Lower lobe of right lung (tissue), 2 donors: ENCODE data around the gene PLEKHN1. TPM values are rescaled to one million over a fixed set of nuclear protein-coding genes. Genes with fewer than 3 reads are reported as not detected.

Experiments used
- ATAC-seq, 2 donors: fragments of 200-7000 bp; cut with Tn5 transposase; one replicate each; pipeline ENCODE4 v1.9.1; 2020 to 2022; ENCODE audit warnings: mild to moderate bottlenecking in 2 of 2, moderate library complexity in 2 of 2
- DNase-seq: peaks from one replicate; pipeline ENCODE4 v3.0.0-alpha.2; 2020
- H3K27ac ChIP-seq: fragments of 200-600 bp; one replicate; pipeline ENCODE4 v1.8.0; 2022
- H3K27me3 ChIP-seq: fragments of 200-600 bp; one replicate; pipeline ENCODE4 v1.8.0; 2022; ENCODE audit warnings: low read depth
- H3K36me3 ChIP-seq: fragments of 200-600 bp; one replicate; pipeline ENCODE4 v1.8.0; 2022; ENCODE audit warnings: mild to moderate bottlenecking
- H3K4me1 ChIP-seq: fragments of 200-600 bp; one replicate; pipeline ENCODE4 v1.8.0; 2022
- H3K4me3 ChIP-seq: fragments of 200-600 bp; one replicate; pipeline ENCODE4 v1.8.0; 2022; ENCODE audit warnings: mild to moderate bottlenecking
- H3K9me3 ChIP-seq: fragments of 200-600 bp; one replicate; pipeline ENCODE4 v1.8.0; 2022
- CTCF ChIP-seq: fragments of 200-600 bp; IDR thresholded peaks from one replicate; pipeline ENCODE4 v1.8.0; 2022; ENCODE audit warnings: antibody characterized with exemption, mild to moderate bottlenecking
- intact Hi-C: fragments of 100-400 bp; cut with DNase I; formaldehyde crosslinking; loops from one replicate; pipeline ENCODE4 v1.11.0; 2022
- total RNA-seq: library from RNA; stranded (reverse); fragmentation: NEBNext Ultra II Directional; extraction: Animal tissue kit (Norgen Biotek cat#: 25700); gene quantifications from one replicate; pipeline ENCODE4 v1.2.1, GENCODE V29; 2021
- donor health status: DM: no; HTN: yes; CAD: no; lungs with severe emphysema.

Gene PLEKHN1
- total RNA-seq, 1 donor from 2014 or later, result 1.2 TPM

DNA sequence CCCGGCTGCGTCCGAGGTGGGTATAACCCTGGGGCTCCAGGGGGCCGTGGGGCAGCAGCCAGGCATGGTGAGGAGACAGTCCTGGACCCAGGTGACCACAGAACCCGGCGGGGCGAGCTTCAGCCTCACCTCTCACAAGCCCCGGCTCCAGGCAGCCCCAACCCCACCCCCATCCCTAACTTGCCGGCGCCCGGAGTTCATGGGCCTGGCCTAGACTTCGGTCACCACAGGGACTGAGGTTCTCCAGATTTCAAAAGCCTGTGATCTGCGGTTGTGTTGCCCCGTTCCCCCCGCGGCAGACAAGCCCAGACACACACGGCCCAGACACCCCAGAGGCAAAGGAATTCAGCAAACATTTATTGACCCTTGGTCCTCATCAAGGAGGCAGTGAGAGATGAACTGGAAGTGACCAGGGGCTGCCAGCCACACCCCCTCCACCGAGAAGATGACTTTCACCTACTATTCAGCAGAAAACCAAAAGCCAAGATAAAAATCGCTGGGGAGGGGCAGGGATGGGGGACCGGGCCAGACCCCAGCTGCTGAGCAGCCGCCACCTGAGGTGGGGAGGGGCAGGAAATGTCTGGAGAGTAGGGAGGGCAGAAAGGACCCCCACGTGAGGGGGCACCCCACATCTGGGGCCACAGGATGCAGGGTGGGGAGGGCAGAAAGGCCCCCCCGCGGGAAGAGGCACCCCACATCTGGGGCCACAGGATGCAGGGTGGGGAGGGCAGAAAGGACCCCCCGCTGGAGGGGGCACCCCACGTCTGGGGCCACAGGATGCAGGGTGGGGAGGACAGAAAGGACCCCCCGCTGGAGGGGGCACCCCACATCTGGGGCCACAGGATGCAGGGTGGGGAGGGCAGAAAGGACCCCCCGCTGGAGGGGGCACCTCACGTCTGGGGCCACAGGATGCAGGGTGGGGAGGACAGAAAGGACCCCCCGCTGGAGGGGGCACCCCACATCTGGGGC lies 29.7 kb downstream of the PLEKHN1 start:
- no peak overlapping the region for H3K4me3 ChIP-seq
- ATAC-seq, result no peak
- H3K27me3 ChIP-seq, result peaks cover 44% of the 10 kb centered on the region

GRCh38 chr1:996851-997712 lies 30.8 kb downstream of the PLEKHN1 start:
- ATAC-seq, result no peak

More for the DNA sequence above, 29.7 kb downstream of the PLEKHN1 start:
- DNase-seq, result no peak
- no peak overlapping the region for H3K27ac ChIP-seq
- intact Hi-C loops, result no loop called here
- peaks cover 20% of the 10 kb centered on the region for H3K4me1 ChIP-seq
- no peaks in the 10 kb centered on the region for H3K36me3 ChIP-seq
- no peak for TF ChIP-seq CTCF
- H3K9me3 ChIP-seq, result peaks cover 4% of the 10 kb centered on the region

GRCh38 chr1:997713-997992 lies 31.4 kb downstream of the PLEKHN1 start:
- no peak overlapping the region for H3K4me3 ChIP-seq
- ATAC-seq, result no peak
- DNase-seq, result no peak

More at GRCh38 chr1:996851-997712, 30.8 kb downstream of the PLEKHN1 start:
- Histone ChIP-seq H3K9me3 (peaks cover 2% of the 10 kb centered on the region), H3K4me1 (peaks cover 31% of the 10 kb centered on the region), H3K27me3 (peaks cover 50% of the 10 kb centered on the region), H3K4me3 (no peak overlapping the region), H3K36me3 (no peaks in the 10 kb centered on the region), H3K27ac (no peak overlapping the region)
- intact Hi-C loops, result no loop called here
- no peak for DNase-seq
- no peak for TF ChIP-seq CTCF

GRCh38 chr1:997993-998744 lies 31.9 kb downstream of the PLEKHN1 start:
- Histone ChIP-seq H3K36me3 (no peaks in the 10 kb centered on the region), H3K4me3 (peak overlapping the region; percentile 68), H3K27ac (no peak overlapping the region), H3K9me3 (no peaks in the 10 kb centered on the region), H3K27me3 (peaks cover 54% of the 10 kb centered on the region), H3K4me1 (peaks cover 32% of the 10 kb centered on the region)
- DNase-seq (no peak), ATAC-seq (no peak)
- no peak for TF ChIP-seq CTCF
- intact Hi-C loops, result no loop called here

More at GRCh38 chr1:997713-997992, 31.4 kb downstream of the PLEKHN1 start:
- intact Hi-C loops, result no loop called here
- no peaks in the 10 kb centered on the region for H3K9me3 ChIP-seq
- H3K27me3 ChIP-seq, result peaks cover 51% of the 10 kb centered on the region
- peaks cover 32% of the 10 kb centered on the region for H3K4me1 ChIP-seq
- TF ChIP-seq CTCF, result no peak
- H3K27ac ChIP-seq, result no peak overlapping the region
- no peaks in the 10 kb centered on the region for H3K36me3 ChIP-seq

DNA sequence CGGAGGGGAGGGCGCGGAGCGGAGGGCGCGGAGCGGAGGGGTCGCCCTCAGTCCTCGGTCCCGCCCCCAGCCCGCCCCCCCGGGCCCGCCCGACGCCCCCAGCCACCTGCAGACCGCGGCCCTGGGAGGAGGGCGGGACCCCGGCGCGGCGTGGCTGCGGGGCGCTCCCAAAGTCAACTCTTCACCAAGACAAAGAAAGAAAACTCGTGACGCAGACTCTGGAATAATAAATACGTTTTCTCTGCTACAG lies 32.4 kb downstream of the PLEKHN1 start:
- no peak overlapping the region for H3K27ac ChIP-seq
- intact Hi-C loops, result no loop called here
- DNase-seq (no peak), ATAC-seq (no peak)
- H3K4me1 ChIP-seq, result peaks cover 32% of the 10 kb centered on the region
- no peaks in the 10 kb centered on the region for H3K36me3 ChIP-seq
- peak overlapping the region; percentile 68 for H3K4me3 ChIP-seq
- H3K9me3 ChIP-seq, result no peaks in the 10 kb centered on the region
- TF ChIP-seq CTCF, result no peak
- H3K27me3 ChIP-seq, result peaks cover 54% of the 10 kb centered on the region
